HG02973 (cell line): ENCODE measurements around the gene NXPE4.
"Not testable (repeated sequence)": the region's sequence is repeated elsewhere in the genome, so short reads cannot be mapped to it uniquely, and the experiment has no call there.

Experiments used
- ATAC-seq: cut with Tn5 transposase; IDR thresholded peaks from one replicate; pipeline ENCODE4 v1.9.1; 2021; ENCODE audit warnings: moderate library complexity; ENCODE audit not compliant: unreplicated experiment

The NXPE4 gene

DNA sequence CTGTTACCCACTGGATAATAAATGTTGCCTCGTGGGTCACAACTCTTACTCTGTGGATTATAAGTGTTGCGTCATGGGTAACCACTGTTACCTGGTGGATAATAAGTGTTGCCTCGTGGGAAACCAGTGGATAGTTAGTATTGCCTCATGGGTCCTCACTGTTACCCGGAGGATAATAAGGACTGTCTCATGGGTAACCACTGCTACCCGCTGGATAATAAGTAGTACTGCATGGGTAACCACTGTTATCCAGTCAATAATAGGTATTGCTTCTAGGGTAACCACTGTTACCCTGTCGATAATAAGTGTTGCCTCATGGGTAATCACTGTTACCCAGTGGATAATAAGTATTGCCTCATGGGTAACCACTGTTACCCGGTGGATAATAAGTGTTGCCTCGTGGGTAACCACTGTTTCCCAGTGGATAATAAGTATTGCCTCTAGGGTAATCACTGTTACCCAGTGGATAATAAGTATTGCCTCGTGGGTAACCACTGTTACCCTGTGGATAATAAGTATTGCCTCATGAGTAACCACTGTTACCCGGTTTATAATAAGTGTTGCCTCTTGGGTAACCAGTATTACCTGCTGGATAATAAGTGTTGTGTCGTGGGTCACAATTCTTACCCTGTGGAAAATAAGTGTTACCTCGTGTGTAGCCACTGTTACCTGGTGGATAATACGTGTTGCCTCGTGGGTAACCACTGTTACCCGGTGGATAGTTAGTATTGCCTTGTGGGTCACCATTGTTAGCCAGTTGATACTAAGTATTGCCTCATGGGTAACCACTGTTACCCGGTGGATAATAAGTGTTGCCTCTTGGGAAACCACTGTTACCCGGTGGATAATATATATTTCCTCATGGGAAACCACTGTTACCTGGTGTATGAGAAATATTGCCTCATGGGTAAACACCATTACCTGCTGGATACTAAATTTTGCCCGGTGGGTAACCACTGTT lies 15.7 kb upstream of the NXPE4 start:
- ATAC-seq: no peak

DNA sequence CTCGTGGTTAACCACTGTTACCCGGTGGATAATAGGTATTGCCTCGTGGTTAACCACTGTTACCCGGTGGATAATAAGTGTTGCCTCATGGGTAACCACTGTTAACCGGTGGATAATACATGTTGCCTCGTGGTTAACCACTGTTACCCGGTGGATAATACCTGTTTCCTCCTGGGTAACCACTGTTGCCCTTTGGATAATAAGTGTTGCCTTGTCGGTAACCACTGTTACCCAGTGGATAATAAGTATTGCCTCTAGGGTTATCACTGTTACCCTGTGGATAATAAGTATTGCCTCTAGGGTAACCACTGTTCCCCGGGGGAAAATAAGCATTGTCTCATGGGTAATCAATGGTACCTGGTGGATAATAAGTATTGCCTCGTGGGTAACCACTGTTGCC lies 15.0 kb upstream of the NXPE4 start:
- ATAC-seq: no peak

DNA sequence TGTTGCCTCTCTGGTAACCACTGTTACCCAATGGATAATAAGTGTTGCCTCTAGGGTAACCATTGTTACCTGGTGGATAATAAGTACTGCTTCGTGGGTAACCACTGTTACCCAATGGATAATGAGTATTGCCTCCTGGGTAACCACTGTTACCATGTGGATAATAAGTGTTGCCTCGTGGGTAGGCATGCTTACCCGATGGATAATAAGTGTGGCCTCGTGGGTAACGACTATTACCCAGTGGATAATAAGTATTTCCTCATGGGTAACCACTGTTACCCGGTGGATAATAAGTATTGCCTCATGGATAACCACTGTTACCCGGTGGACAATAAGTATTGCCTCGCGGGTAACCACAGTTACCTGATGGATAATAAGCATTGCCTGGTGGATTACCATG lies 13.8 kb upstream of the NXPE4 start:
- no peak for ATAC-seq

DNA sequence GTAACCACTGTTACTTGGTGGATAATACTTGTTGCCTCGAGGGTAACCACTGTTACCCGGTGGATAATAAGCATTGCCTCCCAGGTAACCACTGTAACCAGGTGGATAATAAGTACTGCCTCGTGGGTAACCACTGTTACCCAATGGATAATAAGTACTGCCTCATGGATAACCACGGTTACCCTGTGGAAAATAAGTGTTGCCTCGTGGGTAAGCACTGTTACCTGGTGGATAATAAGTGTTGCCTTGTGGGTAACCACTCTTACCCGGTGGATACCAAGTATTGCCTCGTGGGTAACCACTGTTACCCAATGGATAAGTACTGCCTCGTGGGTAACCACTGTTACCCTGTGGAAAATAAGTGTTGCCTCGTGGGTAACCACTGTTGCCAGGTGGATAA lies 13.0 kb upstream of the NXPE4 start:
- ATAC-seq: not testable (repeated sequence)

DNA sequence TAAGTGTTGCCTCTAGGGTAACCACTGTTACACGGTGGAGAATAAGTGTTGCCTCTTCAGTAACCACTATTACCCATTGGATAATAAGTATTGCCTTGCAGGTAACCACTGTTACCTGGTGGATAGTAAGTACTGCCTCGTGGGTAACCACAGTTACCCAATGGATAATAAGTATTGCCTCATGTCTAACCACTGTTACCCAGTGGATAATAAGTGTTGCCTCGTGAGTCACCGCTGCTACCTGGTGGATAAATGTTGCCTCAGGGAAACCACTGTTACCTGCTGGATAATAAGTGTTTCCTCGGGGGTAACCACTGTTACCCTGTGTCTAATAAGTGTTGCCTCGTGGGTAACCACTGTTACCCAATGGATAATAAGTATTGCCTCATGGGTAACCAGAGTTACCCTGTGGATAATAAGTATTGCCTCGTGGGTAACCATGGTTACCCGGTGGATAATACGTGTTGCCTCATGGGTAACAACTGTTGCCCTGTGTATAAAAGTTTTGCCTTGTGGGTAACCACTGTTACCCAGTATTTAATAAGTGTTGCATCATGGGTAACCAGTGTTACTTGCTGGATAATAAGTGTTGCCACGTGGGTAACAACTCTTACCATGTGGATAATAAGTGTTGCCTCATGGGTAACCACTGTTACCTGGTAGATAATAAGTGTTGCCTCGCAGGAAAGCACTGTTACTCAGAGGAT lies 12.3 kb upstream of the NXPE4 start:
- no peak for ATAC-seq

DNA sequence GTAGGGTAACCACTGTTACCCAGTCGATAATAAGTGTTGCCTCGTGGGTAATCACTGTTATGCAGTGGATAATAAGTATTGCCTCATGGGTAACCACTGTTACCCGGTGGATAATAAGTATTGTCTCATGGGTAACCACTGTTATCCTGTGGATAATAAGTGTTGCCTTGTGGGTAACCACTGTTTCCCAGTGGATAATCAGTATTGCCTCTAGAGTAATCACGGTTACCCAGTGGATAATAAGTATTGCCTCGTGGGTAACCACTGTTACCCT lies 11.2 kb upstream of the NXPE4 start:
- not testable (repeated sequence) for ATAC-seq

DNA sequence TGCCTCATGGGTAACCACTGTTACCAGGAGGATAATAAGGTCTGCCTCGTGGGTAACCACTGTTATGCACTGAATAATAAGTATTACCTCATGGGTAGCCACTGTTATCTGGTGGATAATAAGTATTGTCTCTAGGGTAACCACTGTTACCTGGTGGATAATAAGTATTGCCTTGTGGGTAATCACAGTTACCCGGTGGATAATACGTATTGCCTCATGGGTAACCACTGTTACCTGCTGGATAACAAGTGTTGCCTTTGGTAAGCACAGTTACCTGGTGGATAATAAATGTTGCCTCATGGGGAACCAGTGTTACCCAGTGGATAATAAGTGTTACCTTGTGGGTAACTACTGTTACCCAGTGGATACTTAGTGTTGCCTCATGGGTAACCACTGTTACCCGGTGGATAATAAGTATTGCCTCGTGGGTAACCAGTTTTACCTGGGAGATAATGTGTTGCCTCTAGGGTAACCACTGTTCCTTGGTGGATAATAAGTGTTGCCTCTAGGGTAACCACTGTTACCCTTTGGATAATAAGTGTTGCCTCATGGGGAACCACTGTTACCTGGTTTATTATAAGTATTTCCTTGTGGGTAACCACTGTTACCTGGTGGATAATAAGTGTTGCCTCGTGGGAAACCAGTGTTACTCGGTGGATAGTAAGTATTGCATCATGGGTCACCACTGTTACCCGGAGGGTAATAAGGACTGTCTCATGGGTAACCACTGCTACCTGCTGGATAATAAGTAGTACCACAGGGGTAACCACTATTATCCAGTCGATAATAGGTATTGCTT lies 10.6 kb upstream of the NXPE4 start:
- no peak for ATAC-seq

DNA sequence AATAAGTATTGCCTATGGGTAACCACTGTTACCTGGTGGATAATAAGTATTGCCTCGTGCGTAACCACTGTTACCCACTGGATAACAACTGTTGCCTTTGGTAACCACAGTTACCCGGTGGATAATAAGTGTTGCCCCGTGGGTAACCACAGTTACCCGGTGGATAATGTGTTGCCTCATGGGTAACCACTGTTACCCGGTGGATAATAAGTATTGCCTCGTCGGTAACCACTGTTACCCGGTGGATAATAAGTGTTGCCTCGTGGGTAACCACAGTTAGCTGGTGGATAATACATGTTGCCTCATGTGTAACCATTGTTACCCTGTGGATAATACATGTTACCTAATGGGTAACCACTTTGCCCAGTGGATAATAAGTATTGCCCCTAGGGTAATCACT lies 9.8 kb upstream of the NXPE4 start:
- ATAC-seq: no peak

DNA sequence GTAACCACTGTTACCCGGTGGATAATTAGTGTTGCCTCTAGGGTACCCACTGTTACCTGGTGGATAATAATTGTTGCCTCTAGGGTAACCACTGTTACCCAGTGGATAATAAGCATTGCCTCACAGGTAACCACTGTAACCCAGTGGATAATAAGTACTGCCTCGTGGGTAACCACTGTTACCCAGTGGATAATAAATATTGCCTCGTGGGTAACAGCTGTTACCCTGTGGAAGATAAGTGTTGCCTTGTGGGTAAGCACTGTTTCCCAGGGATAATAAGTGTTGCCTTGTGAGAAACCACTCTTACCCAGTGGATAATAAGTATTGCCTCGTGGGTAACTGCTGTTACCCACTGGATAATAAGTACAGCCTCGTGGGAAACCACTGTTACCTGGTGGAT lies 9.3 kb upstream of the NXPE4 start:
- no peak for ATAC-seq

DNA sequence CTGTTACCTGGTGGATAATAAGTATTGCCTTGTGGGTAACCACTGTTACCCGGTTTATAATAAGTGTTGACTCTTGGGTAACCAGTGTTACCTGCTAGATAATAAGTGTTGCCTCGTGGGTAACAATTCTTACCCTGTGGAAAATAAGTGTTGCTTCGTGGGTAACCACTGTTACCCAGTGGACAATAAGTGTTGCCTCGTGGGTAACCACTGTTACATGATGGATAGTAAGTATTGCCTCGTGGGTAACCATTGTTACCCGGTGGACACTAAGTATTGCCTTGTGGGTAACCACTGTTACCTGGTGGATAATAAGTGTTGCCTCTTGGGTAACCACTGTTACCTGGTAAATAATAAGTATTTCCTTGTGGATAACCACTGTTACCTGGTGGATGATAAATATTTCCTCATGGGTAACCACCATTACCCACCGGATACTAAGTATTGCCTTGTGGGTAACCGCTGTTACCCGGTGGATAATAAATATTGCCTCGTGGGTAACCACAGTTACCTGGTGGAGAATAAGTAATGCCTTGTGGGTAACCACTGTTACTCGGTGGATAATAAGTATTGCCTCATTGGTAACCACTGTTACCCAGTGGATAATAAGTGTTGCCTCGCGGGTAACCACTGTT lies 8.7 kb upstream of the NXPE4 start:
- ATAC-seq: no peak

DNA sequence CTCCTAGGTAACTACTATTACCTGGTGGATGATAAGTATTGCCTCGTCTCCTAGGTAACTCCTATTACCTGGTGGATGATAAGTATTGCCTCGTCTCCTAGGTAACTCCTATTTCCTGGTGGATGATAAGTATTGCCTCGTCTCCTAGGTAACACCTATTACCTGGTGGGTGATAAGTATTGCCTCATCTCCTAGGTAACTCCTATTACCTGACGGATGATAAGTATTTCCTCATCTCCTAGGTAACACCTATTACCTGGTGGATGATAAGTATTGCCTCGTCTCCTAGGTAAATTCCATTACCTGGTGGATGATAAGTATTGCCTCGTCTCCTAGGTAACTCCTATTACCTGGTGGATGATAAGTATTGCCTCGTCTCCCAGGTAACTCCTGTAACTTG lies 7.6 kb upstream of the NXPE4 start:
- not testable (repeated sequence) for ATAC-seq

DNA sequence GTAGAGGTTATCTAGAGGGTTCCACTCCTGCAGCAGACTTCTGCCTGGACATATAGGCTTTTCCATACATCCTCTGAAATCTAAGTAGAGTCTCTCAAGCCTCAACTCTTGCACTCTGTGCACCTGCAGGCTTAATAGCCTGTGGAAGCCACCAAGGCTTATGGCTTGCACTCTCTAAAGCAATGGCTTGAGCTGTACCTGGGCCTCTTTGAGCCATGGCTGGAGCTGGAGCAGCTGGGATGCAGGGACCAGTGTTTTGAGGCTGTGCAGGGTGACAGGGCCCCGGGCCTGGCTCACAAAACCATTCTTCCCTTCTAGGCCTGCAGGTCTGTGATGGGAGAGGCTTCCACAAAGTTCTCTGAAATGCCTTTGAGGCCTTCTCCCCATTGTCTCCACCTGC lies 2.9 kb upstream of the NXPE4 start:
- no peak for ATAC-seq

DNA sequence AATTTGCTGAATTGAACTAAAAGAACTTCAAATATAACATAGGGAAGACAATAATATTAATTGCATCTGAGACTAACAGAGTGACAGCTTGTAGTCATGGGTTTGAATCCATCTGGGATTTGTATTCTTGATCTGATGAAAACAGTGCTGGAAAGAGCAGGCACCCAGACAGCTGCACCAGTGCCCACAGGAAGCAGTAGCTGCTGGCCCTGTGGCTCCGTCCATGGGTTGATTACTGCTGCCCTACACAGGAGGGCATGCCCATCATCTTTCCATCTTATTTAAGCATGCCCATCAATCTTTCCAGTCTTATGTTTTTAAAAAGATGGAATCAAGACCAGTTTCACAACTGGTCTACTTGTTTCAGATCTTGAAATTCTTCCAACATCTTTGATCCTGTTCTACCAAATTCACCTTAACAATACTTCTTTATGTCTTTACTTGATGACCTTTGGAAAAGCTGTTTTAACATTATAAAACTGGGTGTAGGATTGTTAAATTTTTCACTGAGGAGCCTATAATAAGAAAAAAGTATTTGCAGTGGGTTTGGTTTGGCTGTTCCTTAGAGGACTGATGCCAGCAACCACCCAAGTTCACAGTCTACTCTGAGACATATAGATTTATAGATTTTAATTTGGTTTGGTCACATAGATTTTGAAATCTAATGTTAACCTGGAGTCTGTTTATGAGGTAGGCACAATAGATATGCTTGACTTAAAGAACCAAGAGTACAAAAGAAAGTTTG lies 761 bp upstream of the NXPE4 start:
- ATAC-seq: no peak

DNA sequence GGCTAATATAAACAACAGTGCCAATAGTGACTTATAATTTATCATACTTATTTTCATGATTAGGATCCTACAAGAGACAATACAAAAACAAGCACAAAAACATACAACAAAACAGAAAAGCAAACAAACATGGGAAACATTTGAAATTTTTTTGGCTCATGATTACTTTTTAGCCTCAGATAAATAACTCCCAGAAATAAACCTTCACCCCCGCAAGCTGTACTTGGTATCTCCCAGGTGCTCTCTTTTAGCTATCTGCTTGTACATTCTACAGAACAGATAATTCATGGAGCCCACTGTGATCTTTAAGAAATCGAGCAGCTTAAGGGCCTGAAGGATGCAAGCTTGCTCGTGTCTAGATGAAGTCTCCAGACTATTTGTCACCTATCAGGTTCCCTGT lies 883 bp downstream of the NXPE4 start:
- ATAC-seq: no peak

DNA sequence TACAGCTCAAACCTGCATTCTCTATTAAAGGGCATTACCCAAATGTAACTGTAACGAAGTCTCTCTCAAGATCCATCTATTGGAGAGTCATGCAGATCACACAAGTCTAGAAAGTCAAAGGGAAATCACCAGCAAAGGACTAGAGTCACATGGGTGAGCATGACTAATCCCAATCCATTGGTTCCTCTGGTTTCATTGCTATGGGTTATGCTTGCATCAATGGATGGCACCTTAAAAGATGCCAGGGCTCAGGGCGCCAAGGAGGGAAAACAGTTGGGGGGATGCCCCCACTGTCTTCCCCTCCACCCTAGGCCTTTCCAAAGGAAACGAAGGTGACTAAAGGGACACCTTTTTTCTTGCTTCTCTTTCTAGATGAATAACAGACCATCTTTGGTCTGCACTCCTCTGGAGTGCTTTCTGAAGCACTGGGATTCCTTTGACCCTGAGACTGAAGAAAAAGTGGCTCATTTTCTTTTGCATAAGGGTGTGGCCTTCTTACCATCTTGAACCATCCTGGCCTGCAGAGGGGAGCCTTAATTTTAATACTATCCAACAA lies 8.1 kb downstream of the NXPE4 start:
- ATAC-seq: no peak

DNA sequence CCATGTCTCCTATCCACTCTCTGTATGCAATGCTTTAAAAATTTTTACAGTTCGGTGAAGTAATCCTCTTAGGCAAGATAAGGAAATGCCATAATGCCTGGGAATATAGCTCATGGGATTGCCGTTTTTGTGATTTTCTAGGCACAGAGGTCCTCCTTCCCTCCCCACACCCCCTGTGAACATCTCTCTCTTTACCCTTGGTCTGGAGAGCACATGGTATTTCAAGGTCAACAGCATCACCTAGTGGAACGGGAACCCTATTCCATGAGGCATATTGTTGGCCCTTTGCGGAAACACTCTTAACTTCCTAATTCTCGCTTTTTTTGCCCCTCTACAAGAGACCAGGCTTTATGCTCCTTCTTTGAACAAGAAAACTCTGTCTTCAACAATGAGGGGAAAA lies 8.8 kb downstream of the NXPE4 start:
- no peak for ATAC-seq

DNA sequence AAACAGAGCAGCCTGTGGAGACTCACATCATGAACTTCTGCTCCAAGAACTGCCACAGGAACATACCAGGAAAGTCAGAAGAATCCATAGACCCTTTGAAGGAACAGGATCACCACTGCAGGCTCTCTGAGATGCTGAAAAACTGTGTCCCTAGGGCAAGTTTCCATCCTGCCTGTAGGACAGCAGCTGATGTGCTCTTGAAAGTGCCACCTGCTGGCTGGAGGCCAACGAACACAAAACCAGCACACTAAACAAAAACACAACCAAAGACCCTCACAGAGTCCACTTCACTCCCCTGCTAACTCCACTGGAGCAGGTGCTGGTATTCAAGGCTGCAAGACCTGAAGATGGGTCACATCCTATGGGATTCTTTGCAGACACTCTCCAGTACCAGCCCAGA lies 23.9 kb downstream of the NXPE4 start:
- no peak for ATAC-seq

DNA sequence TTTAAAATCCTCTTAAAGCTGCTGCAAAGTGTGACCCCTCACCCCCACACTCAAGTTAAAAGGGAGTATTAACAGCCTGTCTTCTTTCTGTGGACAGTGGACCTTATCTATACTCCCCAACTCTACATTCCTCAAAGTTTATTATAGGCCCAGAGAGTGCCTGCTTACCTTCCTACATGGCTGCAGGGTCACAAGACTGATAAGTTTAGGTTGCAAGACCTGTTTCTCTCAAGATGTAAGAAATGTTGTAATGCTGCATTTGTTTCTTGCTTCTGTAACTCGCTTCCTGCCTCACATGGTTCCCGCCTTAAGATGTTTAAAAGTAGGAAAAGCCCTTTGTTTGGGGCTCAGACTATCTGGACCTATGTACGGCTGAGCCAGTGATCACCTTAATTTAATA lies 25.8 kb downstream of the NXPE4 start:
- no peak for ATAC-seq

DNA sequence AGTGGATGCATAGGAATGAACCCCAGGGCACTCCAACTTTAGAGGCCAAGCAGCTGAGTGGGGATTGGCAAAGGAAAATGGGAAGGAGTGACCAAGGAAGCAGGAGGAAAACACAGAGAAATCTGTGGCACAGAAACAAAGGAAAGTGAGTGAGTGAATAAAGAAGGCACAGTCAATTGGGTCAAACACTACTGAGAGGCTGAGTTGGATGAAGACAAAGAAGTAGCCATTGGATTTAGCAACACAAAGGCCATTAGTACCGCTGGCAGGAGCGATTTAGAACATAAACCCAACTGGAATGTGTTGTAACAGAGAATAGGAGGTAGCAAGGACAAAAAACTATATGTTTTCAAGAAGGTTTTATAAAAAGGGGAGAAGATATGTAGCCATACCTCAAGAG lies 29.3 kb downstream of the NXPE4 start:
- no peak for ATAC-seq

DNA sequence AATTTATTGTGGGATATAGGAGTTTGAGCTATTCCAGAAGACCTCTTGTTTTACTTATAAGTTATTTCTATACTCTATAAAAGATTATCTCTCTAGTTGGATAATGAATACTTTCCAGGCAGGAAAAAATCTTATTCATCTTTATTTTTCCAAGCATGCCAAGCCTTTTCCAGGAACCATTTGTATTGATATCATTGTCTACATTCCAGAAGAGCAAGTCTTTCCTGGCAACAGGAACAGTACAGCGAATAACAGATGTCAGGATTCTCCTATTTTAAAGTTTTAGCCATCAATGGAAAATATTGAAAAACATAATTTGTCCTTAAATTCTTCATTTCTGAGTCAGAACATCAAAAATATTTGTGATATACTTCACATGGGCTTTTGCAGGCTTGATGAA lies 30.8 kb downstream of the NXPE4 start:
- ATAC-seq: no peak
